Measurements from ENCODE around the gene TNFSF8. TPM values are rescaled to one million over a fixed set of nuclear protein-coding genes. Genes with fewer than 3 reads are reported as not detected.

TNFSF8 gene
- total and polyA plus RNA-seq, 2 of the 4 experiments (the other 2 are of a cell fraction): not detected

GRCh38 chr9:114919611-114920010 is 10.8 kb downstream of the TNFSF8 start:
- H3K14ac ChIP-seq (replicated peaks; ENCODE audit: low read depth, low read length): no peak overlapping the region
- no peak overlapping the region for H4K8ac ChIP-seq (ENCODE audit: low read depth in 2 of 2, low read length in 2 of 2)
- ChIA-PET POLR2A (ENCODE audit: unreplicated experiment) (no interaction called here), CTCF (interaction anchor here (1.9 kb wide), 1 partner anchor 13 kb away, joined by 5 read pairs; no protein-coding TSS in a partner anchor)
- ATAC-seq (ENCODE audit: low read depth) (no peak), DNase-seq (no peak)
- intact Hi-C loops (cut with micrococcal nuclease): no loop called here
- no peak overlapping the region for H2AFZ ChIP-seq (replicated peaks; ENCODE audit: low read length, poor library complexity)
- no peaks in the 10 kb centered on the region for H3K4me1 ChIP-seq (ENCODE audit: control insufficient read depth, insufficient read depth, low read length)
- no peaks in the 10 kb centered on the region for H3K9me1 ChIP-seq (ENCODE audit: insufficient read depth, low read length)
- no peak overlapping the region for H2AK5ac ChIP-seq (ENCODE audit: low read depth, low read length)
- no peak overlapping the region for H4K5ac ChIP-seq (ENCODE audit: low read depth, low read length)
- peaks cover 51% of the 10 kb centered on the region for H3K27me3 ChIP-seq (ENCODE audit: control insufficient read depth, insufficient read depth, low read length)
- no peak for TF ChIP-seq USF2 (IDR thresholded peaks at IDR 0.05; ENCODE audit: low read depth, low read length)
- TF ChIP-seq MAZ (IDR thresholded peaks at IDR 0.05; ENCODE audit: borderline replicate concordance, low read depth, low read length): no peak
- TF ChIP-seq FOS (IDR thresholded peaks at IDR 0.05; ENCODE audit: low read depth, low read length): no peak
- no peak for TF ChIP-seq BHLHE40 (IDR thresholded peaks at IDR 0.05; ENCODE audit: low read depth, low read length)
- in situ Hi-C loops (cut with MboI; ENCODE audit: low sequenced_read_pairs): no loop called here
- no peak overlapping the region for H2BK15ac ChIP-seq (ENCODE audit: low read depth, low read length)
- H2BK20ac ChIP-seq (ENCODE audit: low read depth, low read length): no peak overlapping the region
- no peak overlapping the region for H2BK5ac ChIP-seq (ENCODE audit: low read depth, low read length, poor library complexity, severe bottlenecking)
- H3K9me3 ChIP-seq (ENCODE audit: control insufficient read depth, insufficient read depth, low read length): no peaks in the 10 kb centered on the region
- dilution Hi-C loops (cut with HindIII; ENCODE audit: low sequenced_read_pairs, unreplicated experiment): no loop called here
- H3K4me2 ChIP-seq (ENCODE audit: low read depth, low read length): no peak overlapping the region
- H3K9ac ChIP-seq (ENCODE audit: low read depth, low read length): no peak overlapping the region
- no CpG with 5 or more reads among the region's 4 CpGs for WGBS, 2 experiments (ENCODE audit: extremely low coverage in 2 of 2, insufficient read length in 1 of 2)
- H3K18ac ChIP-seq (ENCODE audit: low read depth, low read length): no peak overlapping the region
- no peaks in the 10 kb centered on the region for H3K79me1 ChIP-seq (ENCODE audit: low read depth in 1 of 2, low read length in 2 of 2)
- no peak overlapping the region for H3K27ac ChIP-seq (ENCODE audit: insufficient read depth, low read length)
- no peaks in the 10 kb centered on the region for H3K36me3 ChIP-seq (ENCODE audit: control insufficient read depth, insufficient read depth, low read length)
- no TSS peak for BruUV-seq (replicated peaks)
- no peak overlapping the region for H4K91ac ChIP-seq (ENCODE audit: insufficient read depth, low read depth, low read length)
- no peak overlapping the region for H2AK9ac ChIP-seq (replicated peaks; ENCODE audit: low read depth, low read length, poor library complexity)
- no peak overlapping the region for H3K4me3 ChIP-seq (ENCODE audit: insufficient read depth, low read depth, low read length)
- no peak overlapping the region for H3K4ac ChIP-seq (ENCODE audit: low read depth, low read length)
- H3K23ac ChIP-seq (ENCODE audit: low read depth, low read length): no peak overlapping the region
- no peak overlapping the region for H2BK120ac ChIP-seq (ENCODE audit: low read depth, low read length)
- H4K20me1 ChIP-seq (ENCODE audit: insufficient read depth, low read length): no peaks in the 10 kb centered on the region
- H3K56ac ChIP-seq (ENCODE audit: extremely low read depth, insufficient read depth, low read length): no peak overlapping the region

All from IMR-90 (cell line).